ENCODE data around the gene SFXN3.

SFXN3 gene

DNA sequence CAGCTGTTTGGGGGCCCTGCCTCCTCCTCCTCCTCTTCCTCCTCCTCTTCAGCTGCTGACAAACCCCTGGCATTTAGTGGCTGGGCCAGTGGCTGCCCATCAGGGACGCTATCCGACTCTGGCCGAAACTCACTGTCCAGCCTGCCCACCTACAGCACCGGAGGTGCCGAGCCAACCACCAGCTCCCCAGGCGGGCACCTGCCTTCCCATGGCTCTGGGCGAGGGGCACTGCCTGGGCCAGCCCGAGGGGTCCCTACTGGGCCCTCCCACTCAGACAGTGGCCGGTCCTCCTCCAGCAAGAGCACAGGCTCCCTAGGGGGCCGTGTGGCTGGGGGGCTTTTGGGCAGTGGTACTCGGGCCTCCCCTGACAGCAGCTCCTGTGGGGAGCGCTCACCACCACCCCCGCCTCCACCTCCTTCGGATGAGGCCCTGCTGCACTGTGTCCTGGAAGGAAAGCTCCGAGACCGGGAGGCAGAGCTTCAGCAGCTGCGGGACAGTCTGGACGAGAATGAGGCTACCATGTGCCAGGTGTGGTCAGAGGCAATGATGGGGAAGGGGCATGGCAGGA lies 27.3 kb upstream of the SFXN3 start:
- H3K36me3 ChIP-seq (ENCODE audit: insufficient read depth, low read length) = peaks cover 13% of the 10 kb centered on the region; the same call in 1 of the 2 replicates
- H4K20me1 ChIP-seq (ENCODE audit: insufficient read depth, low read length) = peaks cover 4% of the 10 kb centered on the region
- no peak overlapping the region for H3K9ac ChIP-seq (ENCODE audit: low read depth, low read length)
- peaks cover 14% of the 10 kb centered on the region for H3K4me1 ChIP-seq (ENCODE audit: insufficient read depth, low read length)
- no peaks in the 10 kb centered on the region for H3K9me3 ChIP-seq (ENCODE audit: insufficient read depth, low read length, severe bottlenecking)
- H3K27ac ChIP-seq (ENCODE audit: low read length) = no peak overlapping the region
- H3K79me2 ChIP-seq (ENCODE audit: insufficient read depth, low read length) = no peaks in the 10 kb centered on the region
- TF ChIP-seq EZH2 (IDR thresholded peaks at IDR 0.05; ENCODE audit: borderline replicate concordance, low read depth, low read length, severe bottlenecking) = no peak
- TF ChIP-seq, protein P1, sequence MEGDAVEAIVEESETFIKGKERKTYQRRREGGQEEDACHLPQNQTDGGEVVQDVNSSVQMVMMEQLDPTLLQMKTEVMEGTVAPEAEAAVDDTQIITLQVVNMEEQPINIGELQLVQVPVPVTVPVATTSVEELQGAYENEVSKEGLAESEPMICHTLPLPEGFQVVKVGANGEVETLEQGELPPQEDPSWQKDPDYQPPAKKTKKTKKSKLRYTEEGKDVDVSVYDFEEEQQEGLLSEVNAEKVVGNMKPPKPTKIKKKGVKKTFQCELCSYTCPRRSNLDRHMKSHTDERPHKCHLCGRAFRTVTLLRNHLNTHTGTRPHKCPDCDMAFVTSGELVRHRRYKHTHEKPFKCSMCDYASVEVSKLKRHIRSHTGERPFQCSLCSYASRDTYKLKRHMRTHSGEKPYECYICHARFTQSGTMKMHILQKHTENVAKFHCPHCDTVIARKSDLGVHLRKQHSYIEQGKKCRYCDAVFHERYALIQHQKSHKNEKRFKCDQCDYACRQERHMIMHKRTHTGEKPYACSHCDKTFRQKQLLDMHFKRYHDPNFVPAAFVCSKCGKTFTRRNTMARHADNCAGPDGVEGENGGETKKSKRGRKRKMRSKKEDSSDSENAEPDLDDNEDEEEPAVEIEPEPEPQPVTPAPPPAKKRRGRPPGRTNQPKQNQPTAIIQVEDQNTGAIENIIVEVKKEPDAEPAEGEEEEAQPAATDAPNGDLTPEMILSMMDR (IDR thresholded peaks at IDR 0.05; ENCODE audit: borderline replicate concordance, extremely low read depth, low read length, poor library complexity, severe bottlenecking) = no peak
- H3K27me3 ChIP-seq (ENCODE audit: insufficient read depth, low read length, poor library complexity) = no peaks in the 10 kb centered on the region
- H3K4me2 ChIP-seq (ENCODE audit: insufficient read depth, low read length) = no peak overlapping the region
- no peak for ATAC-seq (ENCODE audit: insufficient read depth, low read depth)
- no peak overlapping the region for H2AFZ ChIP-seq (ENCODE audit: low read depth, low read length)
- no peak for DNase-seq
- H3K4me3 ChIP-seq (ENCODE audit: low read depth in 1 of 2, low read length in 2 of 2) = no peak overlapping the region

DNA sequence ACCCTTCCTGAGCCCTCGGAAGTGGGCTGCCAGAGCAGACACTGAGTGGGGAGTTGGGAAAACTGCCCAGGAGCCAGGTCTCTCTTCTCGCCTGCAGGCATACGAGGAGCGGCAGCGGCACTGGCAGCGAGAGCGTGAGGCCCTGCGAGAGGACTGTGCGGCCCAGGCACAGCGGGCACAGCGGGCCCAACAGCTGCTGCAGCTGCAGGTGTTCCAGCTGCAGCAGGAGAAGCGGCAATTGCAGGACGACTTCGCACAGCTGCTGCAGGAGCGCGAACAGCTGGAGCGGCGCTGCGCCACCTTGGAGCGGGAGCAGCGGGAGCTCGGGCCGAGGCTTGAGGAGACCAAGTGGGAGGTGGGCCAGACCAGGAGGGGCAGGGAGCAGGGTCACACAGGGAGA lies 25.7 kb upstream of the SFXN3 start:
- H3K36me3 ChIP-seq (ENCODE audit: insufficient read depth, low read length) = peaks cover 13% of the 10 kb centered on the region; the same call in 1 of the 2 replicates
- H4K20me1 ChIP-seq (ENCODE audit: insufficient read depth, low read length) = peaks cover 4% of the 10 kb centered on the region; the same call in 1 of the 2 replicates
- H3K9me3 ChIP-seq (ENCODE audit: insufficient read depth, low read length, severe bottlenecking) = no peaks in the 10 kb centered on the region
- no peak for ATAC-seq (ENCODE audit: insufficient read depth, low read depth)
- no peaks in the 10 kb centered on the region for H3K79me2 ChIP-seq (ENCODE audit: insufficient read depth, low read length)
- no peak overlapping the region for H2AFZ ChIP-seq (ENCODE audit: low read depth, low read length)
- H3K27ac ChIP-seq (ENCODE audit: low read length) = no peak overlapping the region
- no peak overlapping the region for H3K9ac ChIP-seq (ENCODE audit: low read depth, low read length)
- no peak overlapping the region for H3K4me3 ChIP-seq (ENCODE audit: low read depth in 1 of 2, low read length in 2 of 2)
- peaks cover under 1% of the 10 kb centered on the region; the same call in 1 of the 2 replicates for H3K4me1 ChIP-seq (ENCODE audit: insufficient read depth, low read length)
- DNase-seq = no peak
- H3K27me3 ChIP-seq (ENCODE audit: insufficient read depth, low read length, poor library complexity) = no peaks in the 10 kb centered on the region
- TF ChIP-seq, protein P1 (IDR thresholded peaks at IDR 0.05; ENCODE audit: borderline replicate concordance, extremely low read depth, low read length, poor library complexity, severe bottlenecking) = no peak
- TF ChIP-seq EZH2 (IDR thresholded peaks at IDR 0.05; ENCODE audit: borderline replicate concordance, low read depth, low read length, severe bottlenecking) = no peak
- no peak overlapping the region for H3K4me2 ChIP-seq (ENCODE audit: insufficient read depth, low read length)

DNA sequence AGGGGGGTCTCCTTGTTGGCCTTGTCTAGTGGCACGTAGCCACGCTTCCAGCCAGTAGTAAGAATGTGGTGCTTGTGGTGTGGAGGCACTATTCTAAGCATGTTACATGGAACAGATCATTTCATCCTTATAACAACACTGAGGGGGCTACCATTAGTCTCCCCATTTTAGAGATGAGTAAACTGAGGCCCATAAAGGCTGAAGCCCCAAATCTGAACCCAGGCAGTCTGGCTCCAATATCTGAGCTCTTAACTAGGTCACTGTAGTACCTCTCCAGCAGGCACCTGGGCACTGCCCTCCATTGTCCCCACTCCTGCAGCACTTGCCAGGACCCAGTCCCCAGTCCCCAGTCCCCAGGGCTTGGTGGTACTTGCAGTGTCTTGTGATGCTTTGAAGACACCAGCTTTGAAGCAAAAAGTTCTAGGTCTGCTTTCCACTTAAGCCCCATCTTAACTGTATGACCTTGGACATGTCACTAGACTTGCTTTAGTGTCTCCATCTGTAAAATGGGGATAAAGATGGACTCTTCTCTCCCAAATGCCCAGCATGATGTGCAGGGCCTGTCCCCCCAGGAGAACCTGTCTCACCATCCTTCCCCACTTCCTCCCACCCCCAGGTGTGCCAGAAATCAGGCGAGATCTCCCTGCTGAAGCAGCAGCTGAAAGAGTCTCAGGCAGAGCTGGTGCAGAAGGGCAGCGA lies 25.0 kb upstream of the SFXN3 start:
- no peak overlapping the region for H3K4me3 ChIP-seq (ENCODE audit: low read depth in 1 of 2, low read length in 2 of 2)

More for the DNA sequence above, 25.0 kb upstream of the SFXN3 start:
- no peaks in the 10 kb centered on the region for H3K4me1 ChIP-seq (ENCODE audit: insufficient read depth, low read length)
- H3K9ac ChIP-seq (ENCODE audit: low read depth, low read length) = no peak overlapping the region
- H3K9me3 ChIP-seq (ENCODE audit: insufficient read depth, low read length, severe bottlenecking) = no peaks in the 10 kb centered on the region
- H3K27ac ChIP-seq (ENCODE audit: low read length) = no peak overlapping the region
- peaks cover 13% of the 10 kb centered on the region; the same call in 1 of the 2 replicates for H3K36me3 ChIP-seq (ENCODE audit: insufficient read depth, low read length)
- peaks cover 4% of the 10 kb centered on the region; the same call in 1 of the 2 replicates for H4K20me1 ChIP-seq (ENCODE audit: insufficient read depth, low read length)
- no peak overlapping the region for H2AFZ ChIP-seq (ENCODE audit: low read depth, low read length)
- no peak overlapping the region for H3K4me2 ChIP-seq (ENCODE audit: insufficient read depth, low read length)
- H3K79me2 ChIP-seq (ENCODE audit: insufficient read depth, low read length) = no peaks in the 10 kb centered on the region
- TF ChIP-seq, protein P1 (IDR thresholded peaks at IDR 0.05; ENCODE audit: borderline replicate concordance, extremely low read depth, low read length, poor library complexity, severe bottlenecking) = no peak
- TF ChIP-seq EZH2 (IDR thresholded peaks at IDR 0.05; ENCODE audit: borderline replicate concordance, low read depth, low read length, severe bottlenecking) = no peak
- DNase-seq (no peak), ATAC-seq (ENCODE audit: insufficient read depth, low read depth) (no peak)
- H3K27me3 ChIP-seq (ENCODE audit: insufficient read depth, low read length, poor library complexity) = no peaks in the 10 kb centered on the region

Measured in DND-41 (cell line).